Left ventricle myocardium inferior (tissue), 1 donor: ENCODE data around the gene EIF2A. TPM values are rescaled to one million over a fixed set of nuclear protein-coding genes. Genes with fewer than 3 reads are reported as not detected.
A peak's percentile ranks its signal among the peaks of the same experiment; 100 is the strongest.
"Not testable (repeated sequence)": the region's sequence is repeated elsewhere in the genome, so short reads cannot be mapped to it uniquely, and the experiment has no call there.

Source experiments
- DNase-seq: peaks from one replicate; pipeline ENCODE4 v3.0.0-alpha.2; 2020
- H3K27ac ChIP-seq: fragments of 200-600 bp; replicated peaks from 2 replicates; pipeline ENCODE4 v1.8.0; 2021
- H3K27me3 ChIP-seq: fragments of 200-600 bp; 2 replicates; pipeline ENCODE4 v1.8.0; 2021; ENCODE audit warnings: low read depth
- H3K36me3 ChIP-seq: fragments of 200-600 bp; 2 replicates; pipeline ENCODE4 v1.8.0; 2021
- H3K4me1 ChIP-seq: fragments of 200-600 bp; 2 replicates; pipeline ENCODE4 v1.8.0; 2021
- H3K4me3 ChIP-seq: fragments of 200-600 bp; 2 replicates; pipeline ENCODE4 v1.8.0; 2021; ENCODE audit warnings: mild to moderate bottlenecking, moderate library complexity
- H3K9me3 ChIP-seq: fragments of 200-600 bp; replicated peaks from 2 replicates; pipeline ENCODE4 v1.8.0; 2021
- intact Hi-C: fragments of 100-400 bp; cut with micrococcal nuclease; formaldehyde crosslinking; loops from one replicate; pipeline ENCODE4 v1.11.0; 2022
- total RNA-seq: library from RNA; stranded (reverse); fragmentation: NEBNext Ultra II Directional; extraction: Animal tissue kit (Norgen Biotek cat#: 25700); gene quantifications from one replicate; pipeline ENCODE4 v1.2.1, GENCODE V29; 2021
- TF ChIP-seq, protein P1 (sequence below): fragments of 200-600 bp; IDR thresholded peaks from 2 replicates; pipeline ENCODE4 v1.8.0; 2021; ENCODE audit warnings: antibody characterized with exemption, mild to moderate bottlenecking, borderline replicate concordance
- donor health status: DM: no; HTN: yes; CAD: no; lungs with severe emphysema.

The EIF2A gene
- total RNA-seq, 1 donor from 2014 or later, result 71.6 TPM

DNA sequence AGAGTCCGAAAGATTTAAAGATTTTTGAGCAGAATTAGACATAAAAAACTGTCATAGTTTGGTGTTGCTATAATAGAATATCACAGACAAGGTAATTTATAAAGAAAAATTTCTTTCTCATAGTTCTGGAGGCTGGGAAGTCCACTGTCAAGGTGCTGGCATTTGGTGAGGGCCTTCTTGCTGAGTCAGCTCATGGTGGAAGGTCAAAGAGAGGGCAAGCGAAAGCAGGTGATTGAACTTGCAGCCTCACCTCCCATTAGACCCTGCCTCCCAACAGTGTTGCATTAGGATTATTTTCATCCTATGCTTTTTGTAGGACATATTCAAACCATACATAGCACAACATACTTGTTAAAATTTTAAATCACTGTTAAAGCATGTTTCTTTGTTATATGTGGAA lies 66.4 kb downstream of the EIF2A start:
- TF ChIP-seq, protein P1, sequence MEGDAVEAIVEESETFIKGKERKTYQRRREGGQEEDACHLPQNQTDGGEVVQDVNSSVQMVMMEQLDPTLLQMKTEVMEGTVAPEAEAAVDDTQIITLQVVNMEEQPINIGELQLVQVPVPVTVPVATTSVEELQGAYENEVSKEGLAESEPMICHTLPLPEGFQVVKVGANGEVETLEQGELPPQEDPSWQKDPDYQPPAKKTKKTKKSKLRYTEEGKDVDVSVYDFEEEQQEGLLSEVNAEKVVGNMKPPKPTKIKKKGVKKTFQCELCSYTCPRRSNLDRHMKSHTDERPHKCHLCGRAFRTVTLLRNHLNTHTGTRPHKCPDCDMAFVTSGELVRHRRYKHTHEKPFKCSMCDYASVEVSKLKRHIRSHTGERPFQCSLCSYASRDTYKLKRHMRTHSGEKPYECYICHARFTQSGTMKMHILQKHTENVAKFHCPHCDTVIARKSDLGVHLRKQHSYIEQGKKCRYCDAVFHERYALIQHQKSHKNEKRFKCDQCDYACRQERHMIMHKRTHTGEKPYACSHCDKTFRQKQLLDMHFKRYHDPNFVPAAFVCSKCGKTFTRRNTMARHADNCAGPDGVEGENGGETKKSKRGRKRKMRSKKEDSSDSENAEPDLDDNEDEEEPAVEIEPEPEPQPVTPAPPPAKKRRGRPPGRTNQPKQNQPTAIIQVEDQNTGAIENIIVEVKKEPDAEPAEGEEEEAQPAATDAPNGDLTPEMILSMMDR, result no peak
- Histone ChIP-seq H3K36me3 (peaks cover 11% of the 10 kb centered on the region), H3K4me3 (no peak overlapping the region), H3K27me3 (no peaks in the 10 kb centered on the region), H3K4me1 (peaks cover 60% of the 10 kb centered on the region), H3K27ac (no peak overlapping the region), H3K9me3 (no peaks in the 10 kb centered on the region)
- no peak for DNase-seq
- intact Hi-C loops, result no loop called here

GRCh38 chr3:150613709-150614480 lies 67.3 kb downstream of the EIF2A start:
- intact Hi-C loops, result no loop called here
- no peak for DNase-seq
- Histone ChIP-seq H3K9me3 (no peaks in the 10 kb centered on the region), H3K36me3 (peaks cover 11% of the 10 kb centered on the region), H3K27ac (no peak overlapping the region), H3K4me3 (no peak overlapping the region), H3K4me1 (peaks cover 51% of the 10 kb centered on the region), H3K27me3 (no peaks in the 10 kb centered on the region)
- TF ChIP-seq, protein P1, result no peak

- Histone ChIP-seq H3K27me3 (no peaks in the 10 kb centered on the region), H3K36me3 (peaks cover 8% of the 10 kb centered on the region), H3K9me3 (no peaks in the 10 kb centered on the region), H3K4me1 (peaks cover 32% of the 10 kb centered on the region), H3K27ac (no peak overlapping the region), H3K4me3 (no peak overlapping the region)
- TF ChIP-seq, protein P1, result no peak
- intact Hi-C loops, result no loop called here
- DNase-seq, result no peak
These were observed 73.6 kb downstream of the EIF2A start for GRCh38 chr3:150620002-150620689.

DNA sequence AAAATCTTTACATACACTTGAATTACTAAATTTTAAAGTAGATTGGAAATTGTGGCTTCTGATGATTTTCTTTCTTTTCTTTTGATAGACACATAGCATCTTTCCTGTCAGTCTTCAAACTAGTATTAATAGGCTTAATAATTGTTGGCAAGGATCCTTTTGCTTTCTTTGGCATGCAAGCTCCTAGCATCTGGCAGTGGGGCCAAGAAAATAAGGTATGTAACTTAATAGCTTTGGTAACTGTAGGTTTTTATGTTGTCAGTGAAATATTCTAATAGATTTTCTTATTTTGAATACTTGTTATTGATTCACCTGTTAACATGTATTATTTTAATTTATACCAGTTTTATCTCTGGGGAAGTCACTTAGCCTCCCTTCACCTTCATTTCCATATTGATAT lies 76.4 kb downstream of the EIF2A start:
- intact Hi-C loops, H3K27me3 ChIP-seq, DNase-seq, H3K27ac ChIP-seq, H3K9me3 ChIP-seq, H3K4me3 ChIP-seq: not testable (repeated sequence)
- peaks cover 52% of the 10 kb centered on the region for H3K4me1 ChIP-seq
- peaks cover 36% of the 10 kb centered on the region for H3K36me3 ChIP-seq

DNA sequence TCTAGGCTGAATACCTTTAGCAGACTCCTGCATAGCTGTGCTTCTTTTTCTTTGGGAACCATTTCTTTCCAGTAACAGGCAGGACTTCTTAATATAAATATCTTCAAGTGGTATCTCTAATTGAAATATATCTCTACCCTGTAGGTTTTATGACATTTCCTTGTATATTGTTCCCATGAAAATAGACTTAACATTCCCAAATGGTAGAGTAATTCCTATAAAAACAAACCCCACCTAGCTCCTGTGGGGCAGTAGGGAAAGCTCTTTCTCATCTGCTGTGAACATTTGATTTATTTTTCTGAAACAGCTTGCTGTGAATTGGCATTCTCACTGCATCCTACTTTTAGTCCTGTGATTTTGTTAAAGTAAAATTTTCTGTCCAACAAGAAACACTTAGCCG lies 77.4 kb downstream of the EIF2A start:
- no peak for DNase-seq
- peak overlapping the region; percentile 3 for H3K27ac ChIP-seq
- H3K36me3 ChIP-seq, result peaks cover 46% of the 10 kb centered on the region
- H3K27me3 ChIP-seq, result no peaks in the 10 kb centered on the region
- TF ChIP-seq, protein P1, result no peak
- H3K9me3 ChIP-seq, result no peaks in the 10 kb centered on the region
- no peak overlapping the region for H3K4me3 ChIP-seq
- intact Hi-C loops, result no loop called here
- H3K4me1 ChIP-seq, result peaks cover 56% of the 10 kb centered on the region
